ENCODE results near the gene IPMK. TPM values are rescaled to one million over a fixed set of nuclear protein-coding genes. Genes with fewer than 3 reads are reported as not detected.
A peak's percentile ranks its signal among the peaks of the same experiment; 100 is the strongest.

IPMK gene
- total and polyA plus RNA-seq, 2 of the 8 experiments (the other 6 are each of a cell fraction or from before 2014, with no cell fraction given) = 1.3 to 7.8 TPM

DNA sequence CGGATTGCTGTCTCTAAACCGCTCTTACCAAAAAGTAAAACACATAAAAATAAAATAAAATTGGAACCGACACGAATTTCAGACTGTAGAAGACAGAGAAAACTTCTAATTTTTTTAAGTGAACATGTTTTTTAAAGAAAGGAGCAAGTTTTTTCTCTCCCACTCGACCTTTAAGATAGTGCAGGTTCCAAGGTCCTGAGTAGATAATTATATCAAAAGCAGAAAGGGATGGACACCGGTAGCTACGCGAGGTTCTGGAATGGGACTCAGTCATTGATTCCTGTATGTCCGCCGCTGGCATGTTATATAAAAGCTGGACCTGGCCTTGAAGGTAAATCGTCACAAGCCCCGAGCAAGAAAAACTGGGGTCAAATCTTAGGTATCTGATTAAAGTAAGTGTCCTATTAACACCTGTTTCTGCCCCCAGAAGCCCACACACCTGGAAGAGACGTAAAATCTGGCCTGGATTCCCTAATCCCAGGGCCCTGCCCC, 806 bp upstream of the IPMK start:
- Histone ChIP-seq H3K9me3 (ENCODE audit: insufficient read depth in 2 of 2, low read depth in 1 of 2, low read length in 1 of 2) (no peaks in the 10 kb centered on the region), H2BK120ac (replicated peaks; ENCODE audit: low read depth, low read length) (no peak overlapping the region), H4K20me1 (replicated peaks in 1 of 2; ENCODE audit: control insufficient read depth in 1 of 2, insufficient read depth in 2 of 2, low read length in 2 of 2) (no peaks in the 10 kb centered on the region), H3K18ac (ENCODE audit: extremely low read depth, low read length) (no peak overlapping the region), H3K9ac (replicated peaks in 1 of 4; ENCODE audit: extremely low read depth in 1 of 4, low read depth in 3 of 4, low read length in 3 of 4) (peak overlapping the region in 1 of 4 experiments; percentile 50; a peak in 1 of 7 replicates), H2AK5ac (ENCODE audit: low read depth, low read length) (no peak overlapping the region), H3K79me2 (ENCODE audit: control insufficient read depth in 1 of 2, insufficient read depth in 2 of 2, low read length in 2 of 2) (peaks cover 0 to 63% of the 10 kb centered on the region in 2 experiments; a peak in 3 of 4 replicates), H3K36me3 (ENCODE audit: control insufficient read depth in 2 of 4, insufficient read depth in 4 of 4, low read length in 3 of 4) (no peaks in the 10 kb centered on the region), H2BK12ac (ENCODE audit: low read depth, low read length) (no peak overlapping the region), H3K14ac (ENCODE audit: insufficient read length) (no peak overlapping the region), H4K91ac (replicated peaks; ENCODE audit: insufficient read length, low read length) (no peak overlapping the region), H2BK5ac (ENCODE audit: low read depth, low read length) (no peak overlapping the region), H3K4me3 (ENCODE audit: extremely low read depth in 1 of 4, insufficient read depth in 2 of 4, low read depth in 3 of 4, low read length in 4 of 4) (peak overlapping the region; percentile 68 to 94 (median 79)), H3K79me1 (ENCODE audit: low read depth, low read length) (no peaks in the 10 kb centered on the region; the same call in 1 of the 2 replicates), H2BK15ac (ENCODE audit: low read length) (no peak overlapping the region), H3K23ac (ENCODE audit: insufficient read length) (no peak overlapping the region), H2AFZ (ENCODE audit: low read length) (peak overlapping the region; percentile 99; the same call in 1 of the 2 replicates), H3K27me3 (replicated peaks in 1 of 4; ENCODE audit: control insufficient read depth in 3 of 4, extremely low read depth in 1 of 4, insufficient read depth in 3 of 4, low read length in 3 of 4) (0 out of 7 replicates have a peak, but pooled peaks cover 0 to 5% (median 1%) of the 10 kb centered on the region in 4 experiments), H3K4me1 (replicated peaks in 1 of 4; ENCODE audit: control insufficient read depth in 3 of 4, insufficient read depth in 4 of 4, low read length in 3 of 4) (peaks cover 0 to 10% (median 1%) of the 10 kb centered on the region in 4 experiments; a peak in 3 of 7 replicates), H4K5ac (ENCODE audit: insufficient read length, low read depth, low read length) (no peak overlapping the region), H2BK20ac (ENCODE audit: low read length) (no peak overlapping the region), H3K27ac (ENCODE audit: low read depth, low read length) (no peak overlapping the region), H4K8ac (ENCODE audit: extremely low read depth, insufficient read depth, low read length) (no peak overlapping the region), H3K23me2 (ENCODE audit: low read depth, low read length) (peaks cover 19% of the 10 kb centered on the region), H3K4ac (replicated peaks; ENCODE audit: insufficient read length, low read depth, low read length) (no peak overlapping the region), H3K4me2 (ENCODE audit: insufficient read depth in 1 of 2, low read depth in 2 of 2, low read length in 2 of 2) (peak overlapping the region; percentile 93 to 96), H3K56ac (replicated peaks; ENCODE audit: insufficient read length, low read depth, low read length) (no peak overlapping the region)
- FAIRE-seq = no peak
- 2% methylated on average over 13 of the region's 13 CpGs; no CpG with 5 or more reads in 1 of the 2 experiments for WGBS, 2 experiments (ENCODE audit: extremely low coverage in 1 of 2, insufficient coverage in 1 of 2, insufficient read length in 1 of 2, insufficient replicate concordance in 2 of 2, low coverage in 1 of 2, low lambda C conversion rate in 2 of 2, missing lambda C conversion rate in 1 of 2)
- POLR2A ChIA-PET (ENCODE audit: partially characterized antibody) = interaction anchor here (1.1 to 2.2 kb wide), 7 partner anchors 9 to 244 kb away, joined by 3 to 8 read pairs (median 5); partner anchors contain the start of genes BICC1, TFAM and UBE2D1
- CTCF ChIA-PET (ENCODE audit: partially characterized antibody) = interaction anchor here (0.6 to 1.9 kb wide), 6 partner anchors 22 to 145 kb away, joined by 3 to 7 read pairs (median 4); no protein-coding TSS in a partner anchor
- DNase-seq (ENCODE audit: low read depth in 1 of 2, low spot score in 2 of 2) = no peak
- TF ChIP-seq SP2 (IDR thresholded peaks at IDR 0.05; ENCODE audit: low read length) = no peak
- TF ChIP-seq GTF2F1 (IDR thresholded peaks at IDR 0.05; ENCODE audit: borderline replicate concordance, low read depth, low read length) = no peak
- TF ChIP-seq CEBPB (IDR thresholded peaks at IDR 0.05; ENCODE audit: low read depth, low read length) = no peak
- no peak for TF ChIP-seq RBBP5 (IDR thresholded peaks at IDR 0.05; ENCODE audit: borderline replicate concordance, low read depth, low read length)
- TF ChIP-seq, protein P1, sequence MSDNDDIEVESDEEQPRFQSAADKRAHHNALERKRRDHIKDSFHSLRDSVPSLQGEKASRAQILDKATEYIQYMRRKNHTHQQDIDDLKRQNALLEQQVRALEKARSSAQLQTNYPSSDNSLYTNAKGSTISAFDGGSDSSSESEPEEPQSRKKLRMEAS (IDR thresholded peaks at IDR 0.05) = no peak
- no peak for TF ChIP-seq BCL11A (IDR thresholded peaks at IDR 0.05; ENCODE audit: low read depth in 2 of 2, low read length in 2 of 2)
- TF ChIP-seq POU5F1 (IDR thresholded peaks at IDR 0.05; ENCODE audit: low read depth, low read length) = no peak
- no peak for TF ChIP-seq GABPA (IDR thresholded peaks at IDR 0.05; ENCODE audit: borderline replicate concordance, insufficient read depth, low read length)
- TF ChIP-seq RXRA (IDR thresholded peaks at IDR 0.05; ENCODE audit: insufficient read depth, low read depth, low read length) = no peak
- peak; percentile 34 for TF ChIP-seq KDM4A (IDR thresholded peaks at IDR 0.05; ENCODE audit: low read depth, low read length, severe bottlenecking)
- no peak for TF ChIP-seq YY1 (IDR thresholded peaks at IDR 0.05; ENCODE audit: low read depth, low read length)
- TF ChIP-seq RFX5 (IDR thresholded peaks at IDR 0.05; ENCODE audit: borderline replicate concordance, low read depth, low read length) = no peak
- no peak for TF ChIP-seq ZNF274 (IDR thresholded peaks at IDR 0.05; ENCODE audit: borderline replicate concordance, extremely low read depth, low read length)
- peak; percentile 97; the same call in 1 of the 2 replicates for TF ChIP-seq SP1 (IDR thresholded peaks at IDR 0.05; ENCODE audit: low read depth, low read length)

Measured in H1 (cell line).